ENCODE measurements around the gene RAD9A. TPM values are rescaled to one million over a fixed set of nuclear protein-coding genes. Genes with fewer than 3 reads are reported as not detected.

The RAD9A gene
- total and polyA plus RNA-seq, 9 donors, result 3.1 to 51.7 (median 20.3) TPM

GRCh38 chr11:67415501-67416304 is 23.9 kb downstream of the RAD9A start, which contains the start of gene CARNS1:
Gene CARNS1, plus strand, starts transcription at chr11:67415678. Its CDS starts 522 bp downstream, at chr11:67416200.
- TF ChIP-seq POLR2A (IDR thresholded peaks at IDR 0.05) (no peak), CTCF (IDR thresholded peaks at IDR 0.05) (no peak), EP300 (IDR thresholded peaks at IDR 0.05) (no peak)
- peak in 1 of 5 donors; percentile 36 for DNase-seq
- Histone ChIP-seq H3K9me3 (no peaks in the 10 kb centered on the region), H3K4me1 (ENCODE audit: insufficient read depth) (peaks cover 5% of the 10 kb centered on the region), H3K36me3 (no peaks in the 10 kb centered on the region), H3K27ac (no peak within 1 kb of the TSS), H3K4me3 (no peak within 1 kb of the TSS), H3K27me3 (peaks cover 2% of the 10 kb centered on the region)
- intact Hi-C loops (cut with DNase I), result no loop called here
- WGBS, 3 donors, result 7 to 12% (median 9%) methylated on average over 24 to 66 of the region's 67 CpGs

DNA sequence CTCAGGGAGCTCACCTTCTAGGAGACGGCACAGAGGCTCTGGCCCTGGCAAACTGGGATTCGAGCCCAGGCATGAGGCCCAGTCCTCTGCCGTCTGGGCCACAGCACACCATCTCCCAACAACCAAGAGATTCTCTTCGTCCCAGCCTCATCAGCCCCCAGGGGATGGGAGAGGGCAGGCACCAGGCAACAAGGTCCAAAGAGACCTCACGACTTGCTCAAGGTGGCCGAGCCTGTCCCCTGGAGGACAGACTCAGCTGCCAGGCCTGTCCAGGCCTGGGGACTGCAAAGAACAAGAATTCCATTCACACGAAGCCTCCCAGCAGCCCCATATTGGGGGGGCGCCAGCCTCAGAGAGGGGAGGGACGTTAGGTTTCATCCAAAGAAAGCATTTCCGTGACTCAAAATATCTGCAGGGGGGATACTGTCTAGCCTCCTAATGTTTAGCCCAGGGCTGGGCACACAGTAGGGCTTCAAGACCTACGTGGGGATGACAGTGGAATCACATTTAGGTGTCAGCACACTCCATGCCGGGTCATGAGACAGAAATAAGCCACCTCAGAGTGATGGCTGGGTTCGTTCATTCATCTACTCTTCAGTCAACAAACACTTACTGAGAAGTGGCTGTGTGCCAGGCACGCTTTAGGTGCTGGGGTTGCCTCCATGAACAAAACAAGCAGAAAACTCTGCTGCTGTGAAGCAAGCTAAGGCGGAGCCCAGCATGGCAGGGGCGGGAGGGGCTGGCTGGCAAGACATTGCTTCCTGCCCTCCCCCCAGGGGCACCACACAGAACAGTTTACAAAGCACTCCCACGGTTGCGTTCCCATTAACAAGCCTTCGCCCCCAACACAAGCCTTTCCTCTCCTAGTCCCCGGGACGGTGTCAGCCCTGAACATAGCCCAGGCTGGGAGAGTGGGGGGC is 24.9 kb downstream of the RAD9A start:
- 60 to 63% (median 61%) methylated on average over 21 of the region's 21 CpGs for WGBS, 3 donors
- TF ChIP-seq EP300 (IDR thresholded peaks at IDR 0.05), result no peak
- no peak for TF ChIP-seq POLR2A (IDR thresholded peaks at IDR 0.05)
- TF ChIP-seq CTCF (IDR thresholded peaks at IDR 0.05), result no peak
- no peak overlapping the region for H3K4me3 ChIP-seq
- no peaks in the 10 kb centered on the region for H3K9me3 ChIP-seq
- DNase-seq, result no peak
- H3K36me3 ChIP-seq, result no peaks in the 10 kb centered on the region
- no peak overlapping the region for H3K27ac ChIP-seq
- intact Hi-C loops (cut with DNase I), result no loop called here
- H3K4me1 ChIP-seq (ENCODE audit: insufficient read depth), result peaks cover 6% of the 10 kb centered on the region
- H3K27me3 ChIP-seq, result peaks cover 2% of the 10 kb centered on the region

GRCh38 chr11:67417425-67417824 is 25.6 kb downstream of the RAD9A start:
- H3K27ac ChIP-seq, result no peak overlapping the region

More at GRCh38 chr11:67417425-67417824, 25.6 kb downstream of the RAD9A start:
- no peak for DNase-seq
- Histone ChIP-seq H3K27me3 (peaks cover 2% of the 10 kb centered on the region), H3K4me3 (no peak overlapping the region), H3K4me1 (ENCODE audit: insufficient read depth) (peaks cover 6% of the 10 kb centered on the region), H3K9me3 (no peaks in the 10 kb centered on the region), H3K36me3 (no peaks in the 10 kb centered on the region)
- intact Hi-C loops (cut with DNase I), result no loop called here
- TF ChIP-seq POLR2A (IDR thresholded peaks at IDR 0.05), result no peak
- TF ChIP-seq CTCF (IDR thresholded peaks at IDR 0.05), result no peak
- TF ChIP-seq EP300 (IDR thresholded peaks at IDR 0.05), result no peak
- 70 to 88% (median 70%) methylated on average over 4 to 12 of the region's 12 CpGs for WGBS, 3 donors

All from ovary (tissue), 9 donors.